RWPE2 (cell line): ENCODE results near the gene SINHCAF.

ENCODE experiments used
- ATAC-seq: fragments of 200-7000 bp; cut with Tn5 transposase; 3 replicates; pipeline ENCODE4 v1.9.1; 2021; ENCODE audit warnings: low read depth
- DNase-seq: peaks from one replicate; pipeline ENCODE4 v3.0.0-alpha.2; 2020; ENCODE audit warnings: low spot score
- H3K27ac ChIP-seq: fragments of 450-650 bp; 2 replicates; pipeline ENCODE4 v1.5.1; 2017; ENCODE audit warnings: mild to moderate bottlenecking; ENCODE audit not compliant: poor library complexity, severe bottlenecking
- H3K27me3 ChIP-seq: fragments of 250-450 bp; sonication (Bioruptor Pico); 2 replicates; pipeline ENCODE4 v1.5.1; 2021; ENCODE audit warnings: mild to moderate bottlenecking, moderate library complexity; ENCODE audit not compliant: insufficient read depth, poor library complexity, severe bottlenecking
- H3K36me3 ChIP-seq: fragments of 250-450 bp; sonication (Bioruptor Pico); 2 replicates; pipeline ENCODE4 v1.5.1; 2020; ENCODE audit warnings: low read depth, mild to moderate bottlenecking, moderate library complexity
- H3K4me1 ChIP-seq: fragments of 250-450 bp; sonication (Bioruptor Pico); 2 replicates; pipeline ENCODE4 v1.5.1; 2021; ENCODE audit warnings: mild to moderate bottlenecking, moderate library complexity; ENCODE audit not compliant: insufficient read depth, poor library complexity, severe bottlenecking
- H3K4me3 ChIP-seq: fragments of 250-450 bp; sonication (Bioruptor Pico); 2 replicates; pipeline ENCODE4 v1.5.1; 2021; ENCODE audit warnings: mild to moderate bottlenecking, moderate library complexity; ENCODE audit not compliant: severe bottlenecking
- H3K9me3 ChIP-seq: fragments of 250-450 bp; sonication (Bioruptor Pico); 2 replicates; pipeline ENCODE4 v1.5.1; 2021; ENCODE audit warnings: mild to moderate bottlenecking, moderate library complexity; ENCODE audit not compliant: severe bottlenecking
- CTCF ChIP-seq: fragments of 450-650 bp; IDR thresholded peaks from one replicate; pipeline ENCODE4 v1.5.1; 2017; ENCODE audit warnings: mild to moderate bottlenecking, moderate library complexity; ENCODE audit not compliant: poor library complexity, severe bottlenecking

SINHCAF gene

DNA sequence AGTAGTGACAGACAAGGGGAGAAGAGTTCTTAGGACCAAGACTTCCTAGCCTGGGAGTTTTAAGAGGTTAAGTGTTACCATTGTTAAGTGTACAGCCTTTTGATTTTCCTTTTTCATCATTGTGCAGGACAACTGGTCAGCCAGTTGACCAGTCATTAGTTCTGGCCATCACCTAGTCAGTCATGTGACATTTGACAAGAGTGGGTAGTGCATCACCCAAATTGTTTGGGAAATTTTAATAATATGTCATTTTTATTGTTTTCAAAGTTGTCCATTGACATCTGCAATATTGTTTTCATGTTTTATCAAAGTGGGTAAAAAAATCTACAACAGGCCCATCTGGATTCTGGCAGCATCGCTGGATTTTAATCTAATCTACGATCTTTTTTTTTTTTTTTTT, 15.5 kb downstream of the SINHCAF start:
- TF ChIP-seq CTCF = no peak
- Histone ChIP-seq H3K9me3 (no peaks in the 10 kb centered on the region), H3K4me1 (peaks cover 1% of the 10 kb centered on the region), H3K27ac (no peak overlapping the region), H3K27me3 (no peaks in the 10 kb centered on the region), H3K4me3 (no peak overlapping the region), H3K36me3 (peaks cover 11% of the 10 kb centered on the region; the same call in 1 of the 2 replicates)
- ATAC-seq (no peak), DNase-seq (no peak)

- H3K27ac ChIP-seq = no peak overlapping the region
- ATAC-seq = no peak
- H3K36me3 ChIP-seq = peaks cover 23% of the 10 kb centered on the region
Observed at GRCh38 chr12:31309279-31309678, 16.7 kb downstream of the SINHCAF start.

DNA sequence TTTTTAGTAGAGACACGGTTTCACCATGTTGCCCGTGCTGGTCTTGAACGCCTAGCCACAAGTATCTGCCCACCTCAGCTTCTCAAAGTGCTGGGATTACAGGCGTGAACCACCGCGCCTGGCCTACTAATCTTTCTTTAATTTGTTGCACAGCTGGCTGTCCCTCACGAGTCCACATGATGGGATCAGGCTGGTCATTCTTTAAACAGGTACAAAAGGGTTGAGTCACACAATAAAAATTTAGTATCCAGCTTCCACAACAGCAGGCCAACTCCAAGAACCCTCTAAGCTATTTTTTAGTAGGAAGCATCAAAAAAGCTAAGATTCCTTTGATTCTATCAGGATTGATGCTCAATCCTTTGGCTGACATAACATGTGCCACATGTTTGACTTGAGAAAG, 17.8 kb downstream of the SINHCAF start:
- Histone ChIP-seq H3K9me3 (no peaks in the 10 kb centered on the region), H3K4me1 (no peaks in the 10 kb centered on the region), H3K27me3 (no peaks in the 10 kb centered on the region), H3K36me3 (peaks cover 32% of the 10 kb centered on the region), H3K4me3 (no peak overlapping the region), H3K27ac (no peak overlapping the region)
- TF ChIP-seq CTCF = no peak
- DNase-seq = no peak
- ATAC-seq = 0 out of 3 replicates have a peak, but pooled peaks have one; percentile 21

More at GRCh38 chr12:31309279-31309678, 16.7 kb downstream of the SINHCAF start:
- Histone ChIP-seq H3K4me1 (no peaks in the 10 kb centered on the region), H3K4me3 (no peak overlapping the region), H3K9me3 (no peaks in the 10 kb centered on the region), H3K27me3 (no peaks in the 10 kb centered on the region)
- no peak for DNase-seq
- TF ChIP-seq CTCF = no peak

- ATAC-seq (no peak), DNase-seq (no peak)
- H3K4me1 ChIP-seq = no peaks in the 10 kb centered on the region
- H3K9me3 ChIP-seq = no peaks in the 10 kb centered on the region
- no peak overlapping the region for H3K27ac ChIP-seq
- no peaks in the 10 kb centered on the region for H3K27me3 ChIP-seq
- no peak overlapping the region for H3K4me3 ChIP-seq
- no peak for TF ChIP-seq CTCF
- peaks cover 42% of the 10 kb centered on the region for H3K36me3 ChIP-seq
Observed at GRCh38 chr12:31306866-31307265, 19.1 kb downstream of the SINHCAF start.

- Histone ChIP-seq H3K27me3 (no peaks in the 10 kb centered on the region), H3K4me1 (no peaks in the 10 kb centered on the region), H3K4me3 (no peak overlapping the region), H3K9me3 (no peaks in the 10 kb centered on the region), H3K36me3 (peaks cover 65% of the 10 kb centered on the region), H3K27ac (no peak overlapping the region)
- no peak for TF ChIP-seq CTCF
- no peak for ATAC-seq
- DNase-seq = no peak
Observed at GRCh38 chr12:31303466-31303865, 22.5 kb downstream of the SINHCAF start.
